HG02852 (cell line): ENCODE results near the gene PIF1.

ENCODE experiments used
- ATAC-seq: cut with Tn5 transposase; IDR thresholded peaks from one replicate; pipeline ENCODE4 v1.9.1; 2021; ENCODE audit warnings: mild to moderate bottlenecking, moderate library complexity; ENCODE audit not compliant: unreplicated experiment

The PIF1 gene, protein sequence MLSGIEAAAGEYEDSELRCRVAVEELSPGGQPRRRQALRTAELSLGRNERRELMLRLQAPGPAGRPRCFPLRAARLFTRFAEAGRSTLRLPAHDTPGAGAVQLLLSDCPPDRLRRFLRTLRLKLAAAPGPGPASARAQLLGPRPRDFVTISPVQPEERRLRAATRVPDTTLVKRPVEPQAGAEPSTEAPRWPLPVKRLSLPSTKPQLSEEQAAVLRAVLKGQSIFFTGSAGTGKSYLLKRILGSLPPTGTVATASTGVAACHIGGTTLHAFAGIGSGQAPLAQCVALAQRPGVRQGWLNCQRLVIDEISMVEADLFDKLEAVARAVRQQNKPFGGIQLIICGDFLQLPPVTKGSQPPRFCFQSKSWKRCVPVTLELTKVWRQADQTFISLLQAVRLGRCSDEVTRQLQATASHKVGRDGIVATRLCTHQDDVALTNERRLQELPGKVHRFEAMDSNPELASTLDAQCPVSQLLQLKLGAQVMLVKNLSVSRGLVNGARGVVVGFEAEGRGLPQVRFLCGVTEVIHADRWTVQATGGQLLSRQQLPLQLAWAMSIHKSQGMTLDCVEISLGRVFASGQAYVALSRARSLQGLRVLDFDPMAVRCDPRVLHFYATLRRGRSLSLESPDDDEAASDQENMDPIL

DNA sequence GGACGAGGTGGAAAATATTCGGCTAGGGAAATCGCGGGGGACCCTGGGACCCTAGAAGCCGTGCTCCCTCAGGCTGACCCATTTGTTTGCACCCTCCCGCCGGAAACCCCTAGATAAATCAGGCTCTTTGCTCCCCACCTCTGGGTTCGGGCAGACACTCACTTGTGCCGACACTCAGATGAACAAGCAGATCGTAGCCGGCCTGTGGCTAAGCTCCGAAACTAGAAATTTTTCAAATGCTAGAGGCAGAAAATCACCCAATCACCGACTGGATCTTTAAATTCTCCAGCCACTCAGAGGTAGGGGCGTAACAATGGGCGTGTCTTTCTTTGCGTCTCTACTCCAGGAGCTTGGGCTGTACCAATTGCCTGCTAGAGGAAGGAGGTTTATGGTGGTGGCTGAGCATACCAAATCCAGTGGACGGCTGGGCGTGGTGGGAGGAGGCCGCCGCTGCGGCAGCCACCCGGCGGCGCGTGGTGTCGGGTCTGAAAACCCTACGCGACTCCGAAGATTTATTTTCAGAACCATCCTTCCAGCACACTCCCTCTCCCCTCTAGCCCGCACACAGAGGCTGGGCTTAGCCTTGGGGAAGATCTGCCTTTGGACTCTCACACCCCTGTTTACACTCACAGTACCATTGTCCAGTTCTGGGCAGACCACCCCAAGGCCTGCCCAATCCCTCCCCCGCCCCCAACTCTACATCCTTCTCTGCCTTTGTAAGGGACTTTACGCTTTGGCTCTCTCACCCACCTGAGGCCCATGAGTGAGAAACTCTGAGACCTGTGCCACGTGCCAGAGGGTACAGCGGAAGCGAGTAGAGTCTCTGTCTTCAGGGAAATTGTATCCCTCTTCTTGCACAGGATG, at the start of gene PIF1:
PIF1 (minus strand) TSS at position 217 of the 864 bp plus-strand sequence. CDS start 1,312 bp downstream, outside the sequence.
- ATAC-seq, result peak; percentile 85

DNA sequence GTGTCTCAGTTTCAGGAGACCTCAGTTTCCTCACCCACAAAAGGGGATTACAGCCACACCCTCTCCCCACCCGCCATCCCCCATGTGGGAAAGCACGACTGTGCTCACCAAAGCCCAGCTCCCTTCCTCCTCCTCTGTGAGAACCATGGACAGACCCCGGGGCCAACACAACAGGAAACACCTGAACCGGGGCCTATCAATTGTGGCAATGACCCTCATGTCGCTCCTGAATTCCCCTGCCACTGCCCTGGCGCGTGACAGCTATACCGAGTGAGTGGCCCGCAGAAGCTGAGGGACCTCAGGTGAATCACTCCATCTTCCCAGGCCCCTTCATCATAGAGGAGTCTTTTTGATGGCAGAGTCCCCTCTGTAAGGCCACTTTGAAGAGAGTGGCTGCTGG, 44.9 kb upstream of the PIF1 start:
- ATAC-seq, result no peak

DNA sequence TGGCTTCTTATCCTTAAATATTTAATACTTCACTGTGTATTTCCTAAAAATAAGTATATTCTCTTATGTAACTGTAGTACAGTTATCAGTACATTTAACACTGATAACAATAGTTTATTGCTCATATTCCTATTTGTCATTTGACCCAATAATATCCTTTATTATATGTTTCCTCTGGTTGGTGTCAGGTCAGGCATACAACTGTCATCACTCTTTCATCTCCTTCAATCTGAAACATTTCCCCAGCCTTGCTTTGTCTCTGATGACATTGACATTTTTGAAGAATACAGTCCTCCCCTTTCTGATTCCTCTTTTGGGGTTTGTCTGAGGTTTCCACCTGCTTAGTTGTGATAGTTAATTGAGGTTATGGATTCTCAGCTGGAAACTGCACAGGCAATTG, 44.1 kb upstream of the PIF1 start:
- ATAC-seq, result no peak

DNA sequence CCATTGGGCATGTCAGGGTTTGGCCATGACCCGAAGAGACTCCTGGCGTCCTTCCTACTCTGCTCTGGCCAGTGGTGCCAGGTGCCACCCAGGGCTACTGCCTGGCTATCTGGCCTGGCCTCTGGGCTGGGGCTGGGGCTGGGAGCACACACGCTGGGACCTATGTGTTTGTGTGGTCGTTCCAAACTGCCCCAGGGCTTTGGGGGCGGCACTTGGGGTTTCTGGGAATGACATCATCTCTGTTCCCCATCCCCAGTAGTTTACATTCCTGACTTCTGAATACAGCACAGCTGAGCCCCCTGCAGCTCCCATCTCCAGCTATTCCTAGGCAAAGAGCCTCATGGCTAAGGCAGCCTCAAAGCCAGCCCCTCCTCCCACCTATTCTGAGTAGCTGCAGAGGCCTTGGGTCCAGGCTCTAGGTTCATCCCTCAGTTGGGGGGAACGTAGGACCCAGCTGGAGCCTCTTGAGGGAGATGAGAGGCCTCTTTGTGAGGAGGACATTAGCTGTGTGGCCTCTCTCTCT, 40.6 kb upstream of the PIF1 start:
- ATAC-seq, result no peak

DNA sequence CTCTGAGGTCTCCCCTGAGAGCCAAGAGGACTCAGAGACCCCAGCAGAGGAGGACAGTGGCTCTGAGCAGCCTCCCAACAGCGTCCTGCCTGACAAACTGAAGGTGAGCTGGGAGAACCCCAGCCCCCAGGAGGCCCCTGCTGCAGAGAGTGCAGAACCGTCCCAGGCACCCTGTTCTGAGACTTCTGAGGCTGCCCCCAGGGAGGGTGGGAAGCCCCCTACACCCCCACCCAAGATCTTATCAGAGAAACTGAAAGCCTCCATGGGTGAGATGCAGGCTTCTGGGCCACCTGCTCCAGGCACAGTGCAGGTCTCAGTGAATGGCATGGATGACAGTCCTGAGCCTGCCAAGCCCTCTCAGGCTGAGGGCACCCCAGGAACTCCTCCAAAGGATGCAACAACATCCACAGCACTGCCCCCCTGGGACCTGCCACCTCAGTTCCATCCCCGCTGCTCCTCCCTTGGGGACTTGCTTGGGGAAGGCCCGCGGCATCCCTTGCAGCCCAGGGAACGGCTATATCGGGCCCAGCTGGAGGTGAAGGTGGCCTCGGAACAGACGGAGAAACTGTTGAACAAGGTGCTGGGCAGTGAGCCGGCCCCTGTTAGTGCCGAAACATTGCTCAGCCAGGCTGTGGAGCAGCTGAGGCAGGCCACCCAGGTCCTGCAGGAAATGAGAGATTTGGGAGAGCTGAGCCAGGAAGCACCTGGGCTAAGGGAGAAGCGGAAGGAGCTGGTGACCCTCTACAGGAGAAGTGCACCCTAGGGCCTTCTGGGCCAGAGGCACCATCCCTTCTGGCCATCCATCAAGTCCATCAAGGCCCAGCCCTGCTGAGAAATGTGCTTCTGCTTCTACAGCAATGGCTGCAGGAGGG, 39.9 kb upstream of the PIF1 start:
- no peak for ATAC-seq

DNA sequence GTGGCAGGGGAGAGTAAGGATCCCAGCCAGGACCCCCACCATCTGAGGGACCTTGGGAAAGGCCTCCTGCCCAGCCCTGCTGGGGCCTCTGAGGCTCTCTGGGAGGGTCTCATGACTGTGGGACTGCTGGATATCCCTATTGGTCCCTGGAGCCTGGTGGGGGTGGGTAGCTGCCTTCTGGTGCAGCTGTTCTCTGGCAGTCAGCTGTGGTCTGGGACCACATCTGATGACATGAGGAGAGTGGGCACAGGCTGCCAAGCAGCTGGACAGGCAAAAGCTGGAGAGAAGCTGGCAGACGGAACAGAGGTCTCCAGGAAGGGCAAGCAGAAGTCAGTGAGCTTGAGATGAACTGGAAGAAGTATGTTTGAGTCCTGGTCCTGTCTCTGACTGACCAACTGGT, 38.6 kb upstream of the PIF1 start:
- ATAC-seq, result no peak

DNA sequence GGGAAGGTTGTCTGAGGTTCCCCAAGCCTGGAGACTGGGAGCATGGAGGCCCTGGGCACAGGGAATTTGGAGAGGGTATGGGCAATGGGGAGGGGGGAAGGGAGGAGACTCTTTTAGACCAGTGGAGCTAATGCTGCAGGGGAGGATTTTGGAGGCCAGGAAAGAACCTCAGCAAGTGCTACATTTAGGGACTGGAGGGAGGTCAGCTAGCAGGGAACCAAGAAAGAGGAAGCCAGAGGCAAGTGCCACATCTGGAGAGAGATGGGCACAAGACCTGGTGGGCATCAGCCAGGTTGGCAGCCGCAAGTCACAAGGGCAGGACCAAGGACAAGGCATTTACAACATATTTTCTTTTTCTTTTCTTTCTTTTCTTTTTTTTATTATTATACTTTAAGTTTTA, 37.0 kb upstream of the PIF1 start:
- no peak for ATAC-seq

DNA sequence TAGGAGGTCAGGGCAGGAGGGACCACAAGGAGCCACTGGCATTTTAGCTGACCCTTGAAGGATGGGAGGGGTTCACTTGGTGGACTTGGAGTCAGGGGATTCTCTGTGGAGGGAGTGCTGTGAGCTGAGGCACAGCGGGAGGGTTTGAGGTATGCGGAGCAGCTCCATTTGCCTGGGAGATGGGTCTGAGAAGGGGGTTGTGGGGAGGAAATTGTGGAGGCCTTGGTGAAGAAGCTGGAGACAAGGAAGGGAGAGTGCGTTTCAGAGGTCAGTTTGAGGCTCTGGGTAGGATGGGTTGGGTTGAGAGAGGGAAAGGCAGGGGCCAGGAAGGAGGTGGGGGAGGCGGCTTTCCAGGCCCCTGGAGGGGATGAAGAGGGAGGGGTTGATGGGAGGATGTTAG, 36.5 kb upstream of the PIF1 start:
- no peak for ATAC-seq

DNA sequence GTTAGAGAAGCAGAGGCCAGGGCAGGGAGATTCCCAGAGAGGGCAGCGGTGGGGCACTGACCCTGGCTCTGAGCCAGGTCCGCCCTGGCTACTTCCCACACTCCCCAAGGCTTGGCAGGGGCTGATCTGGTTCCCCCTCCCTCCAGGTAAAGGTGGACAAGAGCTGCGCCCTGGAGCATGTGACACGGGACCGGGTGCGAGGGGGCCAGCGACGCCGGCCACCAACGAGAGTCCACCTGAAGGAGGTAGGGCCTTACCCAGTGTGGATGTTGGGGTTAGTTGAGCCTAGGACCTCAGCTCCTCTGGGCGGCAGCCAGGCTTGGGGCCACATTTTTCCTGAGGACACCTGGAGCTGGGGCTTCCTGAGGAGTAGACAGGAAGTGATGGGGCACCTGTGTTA, 35.9 kb upstream of the PIF1 start:
- ATAC-seq, result no peak

DNA sequence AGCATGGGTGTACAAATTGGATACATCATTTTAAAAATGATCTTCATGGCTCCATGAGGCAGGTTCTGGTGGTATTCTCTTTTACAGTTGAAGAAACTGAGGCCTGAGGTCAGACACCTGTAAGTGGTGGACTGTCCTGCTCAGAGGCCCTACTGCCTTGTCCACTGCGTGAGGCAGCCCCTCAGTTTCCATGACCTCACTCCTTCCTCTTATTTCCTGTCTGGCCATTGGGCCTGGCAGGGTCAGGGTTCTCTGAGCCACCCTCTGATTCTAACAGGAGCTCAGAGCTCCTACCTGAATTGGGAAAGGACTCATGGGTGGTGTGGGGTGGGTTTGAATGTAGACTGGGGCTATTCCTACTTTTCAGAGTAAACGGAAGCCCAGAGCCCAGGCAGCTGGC, 33.8 kb upstream of the PIF1 start:
- no peak for ATAC-seq

DNA sequence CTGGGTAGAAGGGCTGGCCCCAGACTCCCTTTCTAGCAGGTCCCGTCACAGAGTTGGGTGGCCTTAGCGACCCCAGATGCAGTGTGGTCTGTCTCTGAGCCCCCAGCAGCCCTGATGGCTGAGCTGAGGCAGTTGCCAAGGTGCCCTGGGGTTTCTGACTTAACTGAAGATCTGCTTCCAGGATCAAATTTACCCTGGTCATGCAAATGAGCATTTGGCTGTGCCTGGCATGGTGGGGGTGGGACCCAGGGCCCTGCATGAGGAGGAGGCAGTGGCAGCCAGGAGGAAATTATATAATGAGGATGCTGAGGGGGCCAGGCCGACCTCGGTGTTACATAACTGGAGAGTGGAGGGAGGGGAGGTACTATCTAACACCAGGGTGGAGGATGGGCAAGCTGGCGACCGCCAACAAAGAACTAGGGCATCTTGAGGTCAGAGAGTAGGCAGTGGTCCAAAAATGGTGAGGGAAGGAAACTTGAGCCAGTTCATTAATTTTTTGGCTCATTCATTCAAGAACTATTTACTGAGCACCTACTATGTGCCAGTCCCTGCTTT, 32.7 kb upstream of the PIF1 start:
- no peak for ATAC-seq

DNA sequence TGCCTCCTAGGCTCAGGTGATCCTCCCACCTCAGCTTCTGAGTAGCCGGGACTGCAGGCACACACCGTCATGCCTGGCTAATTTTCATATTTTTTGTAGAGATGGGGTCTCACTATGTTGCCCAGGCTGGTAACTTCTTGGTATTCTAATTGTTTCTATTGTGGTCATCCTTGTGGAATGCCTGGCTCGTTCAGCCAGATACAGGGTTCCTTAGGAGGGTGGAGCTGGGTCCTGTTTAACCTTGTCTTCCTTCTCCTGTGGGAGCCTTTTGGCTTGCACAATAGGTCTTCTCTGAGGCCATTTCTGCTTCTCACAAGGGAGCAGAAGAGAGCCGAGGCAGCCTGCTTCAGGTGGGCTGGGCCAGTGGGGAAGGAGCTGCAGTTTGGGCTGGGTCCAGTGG, 32.0 kb upstream of the PIF1 start:
- ATAC-seq, result no peak

DNA sequence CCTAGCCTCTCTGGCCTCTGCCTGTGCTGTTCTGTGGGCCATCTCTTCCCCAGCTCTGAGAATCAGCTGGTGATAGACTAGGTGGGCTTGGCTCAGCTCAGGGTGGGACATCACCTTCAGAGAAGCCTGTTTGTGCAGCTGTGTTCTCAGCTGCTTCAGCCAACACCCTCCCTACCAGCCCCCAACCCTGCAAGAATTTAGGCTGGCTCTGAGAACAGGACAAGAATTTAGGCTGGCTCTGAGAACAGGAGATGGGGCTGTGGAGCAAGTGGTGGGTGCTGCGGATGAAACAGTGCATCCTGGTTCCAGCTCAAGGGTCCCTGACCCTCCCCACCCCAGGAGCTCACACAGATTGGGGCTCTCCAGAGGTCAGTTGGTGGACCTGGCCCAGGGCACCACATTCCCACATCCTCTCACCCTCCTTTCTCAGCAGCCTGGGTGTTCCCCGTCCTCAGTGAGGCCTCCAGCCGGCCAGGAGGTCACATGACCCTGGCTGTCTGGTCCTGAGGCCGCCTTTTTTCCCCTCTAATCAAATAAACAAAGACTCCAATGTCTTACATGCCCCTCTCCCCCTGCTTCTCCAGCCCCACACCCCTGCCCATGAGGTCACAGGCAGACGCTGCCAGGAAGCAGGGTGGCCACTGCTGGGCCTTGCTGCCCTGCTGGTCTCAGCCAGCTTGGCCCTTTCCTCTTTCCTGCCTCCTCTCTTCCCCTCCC, 31.1 kb upstream of the PIF1 start:
- no peak for ATAC-seq

DNA sequence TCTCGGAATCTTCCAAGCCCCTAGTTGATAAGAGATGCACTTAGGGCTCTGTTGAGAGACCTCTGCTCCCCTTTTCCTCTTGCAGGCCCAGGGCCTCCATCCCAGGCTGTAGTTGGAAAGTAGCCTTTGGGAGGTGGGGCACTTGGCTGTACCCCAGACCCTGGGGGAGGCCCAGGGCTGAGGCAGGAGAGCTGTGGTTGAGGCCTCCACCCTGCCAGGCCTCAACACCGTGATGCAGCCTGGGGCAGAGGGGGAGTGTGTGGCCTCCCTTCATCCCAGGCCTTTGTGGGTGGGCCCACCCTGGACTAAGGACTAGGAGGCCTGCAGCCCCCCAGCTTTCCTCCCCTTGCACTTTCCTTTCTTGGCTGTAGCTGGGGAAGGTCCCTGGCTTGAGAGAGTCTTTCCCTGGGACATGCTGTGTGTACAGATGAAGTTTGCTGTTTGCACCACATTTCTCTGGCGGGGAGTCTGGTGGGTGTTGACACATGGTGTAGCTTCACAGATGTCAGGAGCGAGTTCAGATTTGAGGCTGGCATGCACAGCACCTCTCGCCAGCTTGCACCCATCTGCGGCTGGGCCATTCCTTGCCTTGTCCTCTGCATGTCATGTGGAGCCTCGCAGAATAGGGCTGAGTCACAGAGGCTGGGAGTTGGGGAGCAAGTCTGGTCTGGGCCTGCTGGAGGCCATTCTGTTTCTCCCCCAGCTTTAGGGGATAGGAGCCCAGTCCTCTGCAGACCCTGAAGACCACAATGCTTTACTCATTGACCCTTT, 29.9 kb upstream of the PIF1 start:
- ATAC-seq, result no peak

DNA sequence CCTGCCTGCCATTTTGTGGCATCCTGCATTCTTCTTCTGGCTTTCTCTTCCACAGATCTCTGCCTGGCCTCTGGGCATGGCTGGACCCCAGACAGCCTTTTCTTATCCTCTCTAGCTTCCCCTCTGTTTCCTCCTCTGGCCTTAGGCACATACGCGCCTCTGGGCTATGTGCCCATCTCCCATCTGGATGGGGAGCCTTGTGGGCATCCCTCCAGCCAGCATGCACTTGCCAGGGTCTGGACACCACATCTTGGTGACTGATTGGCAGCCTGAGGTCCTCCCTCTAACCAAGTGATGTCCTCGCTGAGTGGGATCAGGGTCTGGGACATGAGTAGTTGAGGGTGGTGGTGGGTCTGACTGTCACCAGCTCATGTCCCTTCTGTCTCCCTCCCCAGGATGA, 29.1 kb upstream of the PIF1 start:
- ATAC-seq, result no peak

DNA sequence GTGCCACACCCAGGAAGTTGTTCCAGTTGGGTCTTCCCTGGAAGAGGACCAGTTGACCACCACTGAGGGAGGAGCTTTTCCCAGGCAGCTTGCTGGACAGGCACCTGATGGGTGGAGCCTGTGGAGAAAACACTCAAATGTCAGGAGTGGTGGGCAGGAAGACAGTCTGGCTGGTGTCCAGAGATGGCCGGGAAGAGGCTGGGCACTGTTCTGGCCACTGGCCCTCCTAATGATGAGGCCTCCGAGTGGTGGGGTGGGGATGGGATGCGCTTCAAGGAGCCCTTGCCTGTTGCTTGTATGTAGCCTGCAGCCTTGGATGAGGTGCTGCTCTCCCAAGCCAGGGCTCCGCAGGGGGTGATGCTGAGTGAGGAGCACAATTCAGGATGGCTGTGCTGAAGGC, 28.6 kb upstream of the PIF1 start:
- no peak for ATAC-seq

DNA sequence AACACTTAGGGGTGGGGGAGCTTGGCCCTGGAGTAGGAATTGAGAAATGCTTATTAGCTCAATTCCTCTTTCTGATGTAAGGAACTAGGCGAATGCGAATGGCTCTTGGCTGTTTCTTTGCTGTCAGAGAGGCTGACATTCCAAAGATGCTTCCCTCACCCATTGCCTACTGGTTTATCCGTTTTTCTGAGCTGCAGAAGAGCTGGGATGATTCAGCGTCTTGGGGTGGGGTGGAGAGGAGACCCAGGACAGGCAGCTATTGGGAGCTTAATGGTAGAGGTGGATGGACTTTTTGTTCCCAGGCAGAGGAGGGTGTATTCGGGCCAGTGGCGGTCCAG, 26.0 kb upstream of the PIF1 start:
- no peak for ATAC-seq

DNA sequence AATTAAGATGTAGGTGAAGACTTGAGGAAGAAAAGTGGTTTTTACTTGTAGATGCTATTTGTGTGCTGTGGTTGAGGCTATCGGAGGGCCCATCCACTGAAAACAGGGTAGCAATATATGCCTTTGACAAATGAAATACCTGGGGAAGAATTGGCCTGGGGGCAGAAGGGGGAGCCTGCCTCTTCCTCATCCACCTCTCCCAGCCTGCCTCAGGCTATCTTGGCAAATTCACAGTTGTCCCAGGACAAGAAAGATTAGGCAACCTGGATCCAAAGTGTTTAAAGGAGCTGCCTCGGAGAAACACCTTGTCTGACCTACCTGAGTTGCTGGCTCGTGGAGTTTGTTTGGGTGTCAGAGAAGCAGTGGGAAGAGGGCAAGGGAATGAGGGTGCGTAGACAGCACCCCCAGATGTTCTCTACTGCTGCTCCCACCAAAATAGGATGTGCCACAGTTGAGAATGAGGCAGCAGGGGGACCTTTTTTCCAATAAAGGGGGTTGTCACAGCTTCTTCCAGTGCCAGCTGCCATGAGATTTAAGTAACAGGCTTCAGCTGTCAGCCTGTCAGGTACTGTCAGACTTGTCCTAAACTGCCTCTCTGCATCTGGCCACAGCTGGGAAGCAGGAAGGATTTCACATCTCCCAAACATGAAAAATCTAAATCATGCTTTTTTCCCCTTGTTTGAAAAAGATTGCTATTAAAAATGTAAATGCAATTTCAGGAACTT, 25.5 kb upstream of the PIF1 start:
- ATAC-seq, result no peak
